ENCODE results near the gene PLS1.
"Not testable (repeated sequence)": the region's sequence is repeated elsewhere in the genome, so short reads cannot be mapped to it uniquely, and the experiment has no call there.

Gene PLS1

DNA sequence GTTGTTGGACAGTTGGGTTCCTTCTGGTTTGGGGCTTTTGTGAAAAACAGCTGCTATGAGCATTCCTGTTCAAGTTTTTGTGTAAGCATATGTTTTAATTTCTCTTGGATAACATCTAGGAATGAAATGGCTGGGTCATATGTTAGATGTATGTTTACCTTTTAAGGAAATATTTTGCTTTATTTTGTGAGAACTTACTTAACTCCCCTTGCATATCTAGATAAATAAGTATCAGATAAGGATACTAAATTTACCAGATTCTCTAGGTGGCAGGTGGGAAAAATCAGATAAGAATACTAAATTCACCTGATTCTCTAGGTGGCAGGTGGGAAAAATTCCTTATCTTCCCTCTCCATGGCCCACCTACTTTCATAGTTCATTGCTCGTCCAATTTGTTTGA is 1.1 kb upstream of the PLS1 start:
- H3K36me3 ChIP-seq (ENCODE audit: control insufficient read depth in 5 of 5, insufficient read depth in 5 of 5, low read length in 5 of 5), result no peaks in the 10 kb centered on the region
- no peaks in the 10 kb centered on the region for H3K9me3 ChIP-seq (ENCODE audit: control insufficient read depth in 5 of 5, low read length in 5 of 5)

DNA sequence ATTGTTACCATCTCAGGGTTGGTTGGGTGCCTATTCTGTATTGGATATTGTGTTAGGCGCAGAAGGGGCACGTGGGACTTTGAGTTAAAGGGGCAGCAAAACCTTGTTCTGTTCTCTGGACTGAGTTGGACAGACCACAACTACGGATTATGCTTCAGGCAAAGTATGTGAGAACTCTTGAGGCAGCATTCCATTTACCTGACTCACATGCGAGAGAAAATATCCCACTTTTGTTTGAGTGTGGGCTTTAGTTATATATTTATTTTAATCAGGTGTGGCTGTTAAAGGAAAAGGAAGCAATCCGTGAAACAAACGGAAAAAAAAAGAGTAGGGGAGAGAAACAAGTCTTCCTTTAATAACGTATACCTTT is 627 bp upstream of the PLS1 start:
- Histone ChIP-seq H3K4me3 (ENCODE audit: low read depth in 1 of 5, low read length in 5 of 5) (peak overlapping the region; percentile 75 to 86 (median 83)), H3K9ac (ENCODE audit: low read length in 5 of 5) (peak overlapping the region in 3 of 5 donors; percentile 31 to 75 (median 71)), H3K4me1 (ENCODE audit: control insufficient read depth in 5 of 5, insufficient read depth in 5 of 5, low read length in 5 of 5) (peaks cover 0 to 16% (median 13%) of the 10 kb centered on the region in 5 donors), H3K36me3 (ENCODE audit: control insufficient read depth in 5 of 5, insufficient read depth in 5 of 5, low read length in 5 of 5) (no peaks in the 10 kb centered on the region), H3K27ac (ENCODE audit: low read depth, low read length) (no peak overlapping the region), H3K27me3 (ENCODE audit: control insufficient read depth in 5 of 5, insufficient read depth in 4 of 5, low read length in 5 of 5) (no peaks in the 10 kb centered on the region), H3K9me3 (ENCODE audit: control insufficient read depth in 5 of 5, low read length in 5 of 5) (no peaks in the 10 kb centered on the region)

More for the DNA sequence above, 1.1 kb upstream of the PLS1 start:
- Histone ChIP-seq H3K4me3 (ENCODE audit: low read depth in 1 of 5, low read length in 5 of 5) (no peak overlapping the region), H3K4me1 (ENCODE audit: control insufficient read depth in 5 of 5, insufficient read depth in 5 of 5, low read length in 5 of 5) (peaks cover 0 to 16% (median 13%) of the 10 kb centered on the region in 5 donors), H3K9ac (ENCODE audit: low read length in 5 of 5) (no peak overlapping the region), H3K27ac (ENCODE audit: low read depth, low read length) (no peak overlapping the region), H3K27me3 (ENCODE audit: control insufficient read depth in 5 of 5, insufficient read depth in 4 of 5, low read length in 5 of 5) (no peaks in the 10 kb centered on the region)

- peak overlapping the region; percentile 56 to 86 (median 83) for H3K4me3 ChIP-seq (ENCODE audit: low read depth in 1 of 5, low read length in 5 of 5)
- H3K9ac ChIP-seq (ENCODE audit: low read length in 5 of 5), result peak overlapping the region in 4 of 5 donors; percentile 31 to 75 (median 62)
- H3K4me1 ChIP-seq (ENCODE audit: control insufficient read depth in 5 of 5, insufficient read depth in 5 of 5, low read length in 5 of 5), result peaks cover 0 to 16% (median 13%) of the 10 kb centered on the region in 5 donors
- H3K36me3 ChIP-seq (ENCODE audit: control insufficient read depth in 5 of 5, insufficient read depth in 5 of 5, low read length in 5 of 5), result no peaks in the 10 kb centered on the region
- H3K27me3 ChIP-seq (ENCODE audit: control insufficient read depth in 5 of 5, insufficient read depth in 4 of 5, low read length in 5 of 5), result no peaks in the 10 kb centered on the region
- H3K9me3 ChIP-seq (ENCODE audit: control insufficient read depth in 5 of 5, low read length in 5 of 5), result no peaks in the 10 kb centered on the region
- no peak overlapping the region for H3K27ac ChIP-seq (ENCODE audit: low read depth, low read length)
Observed at GRCh38 chr3:142596726-142597088, 514 bp downstream of the PLS1 start.

GRCh38 chr3:142597906-142598305 is 1.7 kb downstream of the PLS1 start:
- H3K27ac ChIP-seq (ENCODE audit: low read depth, low read length), result no peak overlapping the region
- H3K4me1 ChIP-seq (ENCODE audit: control insufficient read depth in 5 of 5, insufficient read depth in 5 of 5, low read length in 5 of 5), result peaks cover 0 to 16% (median 13%) of the 10 kb centered on the region in 5 donors
- no peak overlapping the region for H3K4me3 ChIP-seq (ENCODE audit: low read depth in 1 of 5, low read length in 5 of 5)
- no peaks in the 10 kb centered on the region for H3K9me3 ChIP-seq (ENCODE audit: control insufficient read depth in 5 of 5, low read length in 5 of 5)
- no peaks in the 10 kb centered on the region for H3K27me3 ChIP-seq (ENCODE audit: control insufficient read depth in 5 of 5, insufficient read depth in 4 of 5, low read length in 5 of 5)
- H3K9ac ChIP-seq (ENCODE audit: low read length in 5 of 5), result no peak overlapping the region
- H3K36me3 ChIP-seq (ENCODE audit: control insufficient read depth in 5 of 5, insufficient read depth in 5 of 5, low read length in 5 of 5), result no peaks in the 10 kb centered on the region

- H3K27ac ChIP-seq (ENCODE audit: low read depth, low read length), result no peak overlapping the region
- peaks cover 0 to 4% (median 3%) of the 10 kb centered on the region in 5 donors for H3K4me1 ChIP-seq (ENCODE audit: control insufficient read depth in 5 of 5, insufficient read depth in 5 of 5, low read length in 5 of 5)
- no peaks in the 10 kb centered on the region for H3K27me3 ChIP-seq (ENCODE audit: control insufficient read depth in 5 of 5, insufficient read depth in 4 of 5, low read length in 5 of 5)
- H3K4me3 ChIP-seq (ENCODE audit: low read depth in 1 of 5, low read length in 5 of 5), result no peak overlapping the region
- H3K36me3 ChIP-seq (ENCODE audit: control insufficient read depth in 5 of 5, insufficient read depth in 5 of 5, low read length in 5 of 5), result no peaks in the 10 kb centered on the region
- no peaks in the 10 kb centered on the region for H3K9me3 ChIP-seq (ENCODE audit: control insufficient read depth in 5 of 5, low read length in 5 of 5)
- H3K9ac ChIP-seq (ENCODE audit: low read length in 5 of 5), result no peak overlapping the region
Observed at GRCh38 chr3:142601713-142602112, 5.5 kb downstream of the PLS1 start.

- Histone ChIP-seq H3K4me3 (ENCODE audit: low read depth in 1 of 5, low read length in 5 of 5) (no peak overlapping the region), H3K27ac (ENCODE audit: low read depth, low read length) (no peak overlapping the region), H3K36me3 (ENCODE audit: control insufficient read depth in 5 of 5, insufficient read depth in 5 of 5, low read length in 5 of 5) (no peaks in the 10 kb centered on the region), H3K9me3 (ENCODE audit: control insufficient read depth in 5 of 5, low read length in 5 of 5) (no peaks in the 10 kb centered on the region), H3K4me1 (ENCODE audit: control insufficient read depth in 5 of 5, insufficient read depth in 5 of 5, low read length in 5 of 5) (no peaks in the 10 kb centered on the region), H3K9ac (ENCODE audit: low read length in 5 of 5) (no peak overlapping the region), H3K27me3 (ENCODE audit: control insufficient read depth in 5 of 5, insufficient read depth in 4 of 5, low read length in 5 of 5) (no peaks in the 10 kb centered on the region)
Observed at GRCh38 chr3:142602619-142603385, 6.6 kb downstream of the PLS1 start.

- H3K27me3 ChIP-seq (ENCODE audit: control insufficient read depth in 5 of 5, insufficient read depth in 4 of 5, low read length in 5 of 5); H3K9ac ChIP-seq (ENCODE audit: low read length in 5 of 5); H3K4me1 ChIP-seq (ENCODE audit: control insufficient read depth in 5 of 5, insufficient read depth in 5 of 5, low read length in 5 of 5); H3K9me3 ChIP-seq (ENCODE audit: control insufficient read depth in 5 of 5, low read length in 5 of 5); H3K27ac ChIP-seq (ENCODE audit: low read depth, low read length); H3K36me3 ChIP-seq (ENCODE audit: control insufficient read depth in 5 of 5, insufficient read depth in 5 of 5, low read length in 5 of 5); H3K4me3 ChIP-seq (ENCODE audit: low read depth in 1 of 5, low read length in 5 of 5): not testable (repeated sequence)
Observed at GRCh38 chr3:142603386-142603705, 7.2 kb downstream of the PLS1 start.

DNA sequence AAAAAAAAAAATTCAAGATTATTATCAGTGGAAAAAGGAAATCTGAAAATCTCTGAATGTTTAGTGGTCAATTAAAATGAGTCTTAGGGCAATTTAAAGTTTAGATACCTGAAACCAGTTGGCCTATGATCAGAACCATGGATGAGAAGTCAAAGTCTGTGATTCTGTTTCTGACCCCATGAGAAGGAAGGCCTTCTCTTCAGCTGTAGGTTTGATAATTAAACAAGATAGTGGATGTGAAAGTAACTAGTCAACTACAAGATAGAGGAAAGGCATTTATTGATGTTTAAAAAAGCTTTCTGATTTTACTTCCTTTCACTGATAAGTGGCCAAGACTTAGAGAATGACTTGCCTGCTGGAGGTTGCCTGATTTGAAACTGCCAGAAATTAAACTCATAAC is 8.7 kb downstream of the PLS1 start:
- Histone ChIP-seq H3K36me3 (ENCODE audit: control insufficient read depth in 5 of 5, insufficient read depth in 5 of 5, low read length in 5 of 5) (no peaks in the 10 kb centered on the region), H3K27me3 (ENCODE audit: control insufficient read depth in 5 of 5, insufficient read depth in 4 of 5, low read length in 5 of 5) (no peaks in the 10 kb centered on the region), H3K4me3 (ENCODE audit: low read depth in 1 of 5, low read length in 5 of 5) (no peak overlapping the region), H3K4me1 (ENCODE audit: control insufficient read depth in 5 of 5, insufficient read depth in 5 of 5, low read length in 5 of 5) (no peaks in the 10 kb centered on the region), H3K9ac (ENCODE audit: low read length in 5 of 5) (no peak overlapping the region), H3K9me3 (ENCODE audit: control insufficient read depth in 5 of 5, low read length in 5 of 5) (no peaks in the 10 kb centered on the region), H3K27ac (ENCODE audit: low read depth, low read length) (no peak overlapping the region)

- Histone ChIP-seq H3K36me3 (ENCODE audit: control insufficient read depth in 5 of 5, insufficient read depth in 5 of 5, low read length in 5 of 5) (no peaks in the 10 kb centered on the region), H3K4me3 (ENCODE audit: low read depth in 1 of 5, low read length in 5 of 5) (no peak overlapping the region), H3K9me3 (ENCODE audit: control insufficient read depth in 5 of 5, low read length in 5 of 5) (no peaks in the 10 kb centered on the region), H3K27ac (ENCODE audit: low read depth, low read length) (no peak overlapping the region), H3K27me3 (ENCODE audit: control insufficient read depth in 5 of 5, insufficient read depth in 4 of 5, low read length in 5 of 5) (no peaks in the 10 kb centered on the region), H3K4me1 (ENCODE audit: control insufficient read depth in 5 of 5, insufficient read depth in 5 of 5, low read length in 5 of 5) (no peaks in the 10 kb centered on the region), H3K9ac (ENCODE audit: low read length in 5 of 5) (no peak overlapping the region)
Observed at GRCh38 chr3:142608631-142609030, 12.4 kb downstream of the PLS1 start.

GRCh38 chr3:142609136-142609535 is 12.9 kb downstream of the PLS1 start:
- Histone ChIP-seq H3K27me3 (ENCODE audit: control insufficient read depth in 5 of 5, insufficient read depth in 4 of 5, low read length in 5 of 5) (no peaks in the 10 kb centered on the region), H3K4me3 (ENCODE audit: low read depth in 1 of 5, low read length in 5 of 5) (no peak overlapping the region), H3K9ac (ENCODE audit: low read length in 5 of 5) (no peak overlapping the region), H3K9me3 (ENCODE audit: control insufficient read depth in 5 of 5, low read length in 5 of 5) (no peaks in the 10 kb centered on the region), H3K4me1 (ENCODE audit: control insufficient read depth in 5 of 5, insufficient read depth in 5 of 5, low read length in 5 of 5) (no peaks in the 10 kb centered on the region), H3K27ac (ENCODE audit: low read depth, low read length) (no peak overlapping the region), H3K36me3 (ENCODE audit: control insufficient read depth in 5 of 5, insufficient read depth in 5 of 5, low read length in 5 of 5) (no peaks in the 10 kb centered on the region)
